HEK293 (cell line): ENCODE data around the gene CD164.

ENCODE experiments used
- CTCF ChIA-PET: fragments of 350-600 bp; formaldehyde crosslinking; extraction: SDS; loops from one replicate; lab custom pipeline; 2021; ENCODE audit warnings: antibody characterized with exemption; lab: Yijun Ruan, JAX
- POLR2A ChIA-PET: fragments of 300-600 bp; formaldehyde crosslinking; extraction: SDS; loops from one replicate; lab custom pipeline; 2020; ENCODE audit warnings: antibody characterized with exemption, inconsistent platforms; lab: Yijun Ruan, JAX
- H3K27ac ChIP-seq: fragments of 200-500 bp; sonication (Bioruptor generic); 2 replicates; pipeline ENCODE4 v1.5.1; 2014; ENCODE audit warnings: low read depth, low read length, control low read depth, inconsistent platforms; ENCODE audit errors: extremely low read depth
- H3K36me3 ChIP-seq, 2 experiments: fragments of 200-500 bp in 1 of 2; sonication (Bioruptor generic) in 1 of 2; 1 replicate in 1 of 2; 2 replicates in 1 of 2; pipeline ENCODE4 v1.5.1; 2014 to 2017; ENCODE audit warnings: inconsistent platforms in 2 of 2, low read length in 2 of 2; ENCODE audit not compliant: control insufficient read depth in 2 of 2, insufficient read depth in 1 of 2
- H3K4me1 ChIP-seq: fragments of 200-500 bp; sonication (Bioruptor generic); 2 replicates; pipeline ENCODE4 v1.5.1; 2014; ENCODE audit warnings: mild to moderate bottlenecking, low read length, inconsistent platforms; ENCODE audit not compliant: control insufficient read depth, insufficient read depth
- H3K4me3 ChIP-seq: 2 replicates; pipeline ENCODE4 v1.5.1; 2011; ENCODE audit warnings: low read depth, mild to moderate bottlenecking, control low read depth, low read length, moderate library complexity
- H3K9me3 ChIP-seq: fragments of 200-500 bp; sonication (Bioruptor generic); 2 replicates; pipeline ENCODE4 v1.5.1; 2014; ENCODE audit warnings: low read depth, low read length, inconsistent platforms; ENCODE audit not compliant: control insufficient read depth, insufficient read depth
- GFI1B ChIP-seq: fragments of 450-650 bp; formaldehyde crosslinking; IDR thresholded peaks from 2 replicates; pipeline ENCODE4 v1.5.1; 2016; ENCODE audit warnings: missing biosample characterization, missing genetic modification characterization
- KLF16 ChIP-seq: fragments of 450-650 bp; formaldehyde crosslinking; IDR thresholded peaks from 2 replicates; pipeline ENCODE4 v1.5.1; 2017; ENCODE audit warnings: missing biosample characterization, missing genetic modification characterization
- REPIN1 ChIP-seq: fragments of 450-650 bp; formaldehyde crosslinking; IDR thresholded peaks from 2 replicates; pipeline ENCODE4 v1.5.1; 2017; ENCODE audit warnings: missing biosample characterization, missing genetic modification characterization, low read depth
- SP2 ChIP-seq: fragments of 450-650 bp; formaldehyde crosslinking; IDR thresholded peaks from 2 replicates; pipeline ENCODE4 v1.5.1; 2016; ENCODE audit warnings: missing biosample characterization, missing genetic modification characterization
- TCF7L2 ChIP-seq: IDR thresholded peaks from 2 replicates; pipeline ENCODE4 v1.6.1; 2011; ENCODE audit warnings: low read depth, mild to moderate bottlenecking, inconsistent platforms, low read length, moderate library complexity, borderline replicate concordance
- ZBTB1 ChIP-seq: fragments of 450-650 bp; formaldehyde crosslinking; IDR thresholded peaks from 2 replicates; pipeline ENCODE4 v1.5.1; 2016; ENCODE audit warnings: missing biosample characterization, missing genetic modification characterization
- ZBTB7A ChIP-seq: fragments of 450-650 bp; formaldehyde crosslinking; IDR thresholded peaks from 2 replicates; pipeline ENCODE4 v1.5.1; 2016; ENCODE audit warnings: low read depth, missing biosample characterization, missing genetic modification characterization
- ZNF112 ChIP-seq: fragments of 450-650 bp; formaldehyde crosslinking; IDR thresholded peaks from 2 replicates; pipeline ENCODE4 v1.5.0; 2017; ENCODE audit warnings: missing biosample characterization, missing genetic modification characterization
- ZNF16 ChIP-seq: fragments of 450-650 bp; formaldehyde crosslinking; IDR thresholded peaks from 2 replicates; pipeline ENCODE4 v1.5.1; 2016; ENCODE audit warnings: low read depth, missing biosample characterization, missing genetic modification characterization
- ZNF169 ChIP-seq: fragments of 450-650 bp; formaldehyde crosslinking; IDR thresholded peaks from 2 replicates; pipeline ENCODE4 v1.5.1; 2016; ENCODE audit warnings: missing biosample characterization, missing genetic modification characterization
- ZNF18 ChIP-seq: fragments of 450-650 bp; formaldehyde crosslinking; IDR thresholded peaks from 2 replicates; pipeline ENCODE4 v1.5.1; 2016; ENCODE audit warnings: missing biosample characterization, missing genetic modification characterization
- ZNF274 ChIP-seq, 2 experiments: fragments of 200-500 bp in 1 of 2; fragments of 450-650 bp in 1 of 2; sonication (Bioruptor generic) in 1 of 2; formaldehyde crosslinking in 1 of 2; IDR thresholded peaks; 2 replicates each; pipeline versions ENCODE4 v1.5.1 to v1.6.1; 2014 to 2016; ENCODE audit warnings: borderline replicate concordance in 1 of 2, inconsistent platforms in 1 of 2, low read length in 1 of 2, missing biosample characterization in 1 of 2, missing genetic modification characterization in 1 of 2
- ZNF280C ChIP-seq: fragments of 450-650 bp; formaldehyde crosslinking; IDR thresholded peaks from 2 replicates; pipeline ENCODE4 v1.5.1; 2016; ENCODE audit warnings: missing biosample characterization, missing genetic modification characterization
- ZNF302 ChIP-seq: fragments of 450-650 bp; formaldehyde crosslinking; IDR thresholded peaks from 2 replicates; pipeline ENCODE4 v1.5.1; 2016; ENCODE audit warnings: missing biosample characterization, missing genetic modification characterization, low read depth
- ZNF416 ChIP-seq: fragments of 450-650 bp; formaldehyde crosslinking; IDR thresholded peaks from 2 replicates; pipeline ENCODE4 v1.5.1; 2016; ENCODE audit warnings: missing biosample characterization, missing genetic modification characterization
- ZNF473 ChIP-seq: fragments of 450-650 bp; formaldehyde crosslinking; IDR thresholded peaks from 2 replicates; pipeline ENCODE4 v1.5.1; 2017; ENCODE audit warnings: missing biosample characterization, missing genetic modification characterization
- ZNF660 ChIP-seq: fragments of 450-650 bp; IDR thresholded peaks from 2 replicates; pipeline ENCODE4 v1.5.1; 2018; ENCODE audit warnings: missing biosample characterization, mild to moderate bottlenecking, missing genetic modification characterization
- TF ChIP-seq, protein P1 (sequence below): fragments of 450-650 bp; formaldehyde crosslinking; IDR thresholded peaks from 2 replicates; pipeline ENCODE4 v1.5.1; 2016; ENCODE audit warnings: missing biosample characterization, missing genetic modification characterization
- TF ChIP-seq, protein P2 (sequence below): fragments of 450-650 bp; formaldehyde crosslinking; IDR thresholded peaks from 2 replicates; pipeline ENCODE4 v1.5.1; 2017; ENCODE audit warnings: missing biosample characterization, missing genetic modification characterization

CD164 gene

DNA sequence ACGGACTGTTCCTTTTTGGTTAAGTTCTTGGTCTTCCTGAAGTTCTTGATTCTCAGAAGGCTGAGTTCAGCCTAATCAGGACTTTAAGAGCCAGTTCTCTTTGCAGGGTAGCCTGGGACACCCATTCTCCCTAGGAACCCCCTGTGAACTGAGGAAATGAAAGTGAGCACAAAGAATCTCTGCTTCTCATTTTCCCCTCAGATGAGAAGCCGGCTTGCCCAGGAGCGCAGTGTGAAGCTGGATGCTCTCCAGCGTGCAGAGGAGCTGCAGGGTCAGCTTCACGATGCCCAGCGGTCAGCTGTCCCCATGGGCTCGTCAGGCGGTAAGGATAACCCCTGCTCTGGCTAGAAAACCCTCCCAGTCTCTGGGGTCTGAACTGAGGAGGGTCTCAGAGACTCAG, 34.0 kb downstream of the CD164 start (continued):
- no peak for TF ChIP-seq ZNF280C (tag by site-specific recombination)
- TF ChIP-seq ZBTB1 (tag by site-specific recombination) = no peak
- no peak for TF ChIP-seq SP2
- TF ChIP-seq ZNF169 (tag by site-specific recombination) = no peak
- TF ChIP-seq ZNF112 (tag by site-specific recombination) = no peak
- no peak for TF ChIP-seq REPIN1 (tag by site-specific recombination)
- TF ChIP-seq ZNF18 (tag by site-specific recombination) = no peak
- TF ChIP-seq ZNF416 (tag by site-specific recombination) = no peak
- TF ChIP-seq TCF7L2 = no peak
- TF ChIP-seq ZNF660 (tag by site-specific recombination) = no peak

GRCh38 chr6:109347779-109348178, 34.5 kb downstream of the CD164 start:
- Histone ChIP-seq H3K4me3 (no peak overlapping the region), H3K4me1 (peaks cover 3% of the 10 kb centered on the region; the same call in 1 of the 2 replicates), H3K27ac (no peak overlapping the region), H3K36me3 (peaks cover 0 to 5% of the 10 kb centered on the region in 2 experiments; a peak in 1 of 3 replicates), H3K9me3 (no peaks in the 10 kb centered on the region)
- ChIA-PET CTCF (no interaction called here), POLR2A (no interaction called here)
- TF ChIP-seq KLF16 (tag by site-specific recombination) = no peak
- TF ChIP-seq, protein P1, sequence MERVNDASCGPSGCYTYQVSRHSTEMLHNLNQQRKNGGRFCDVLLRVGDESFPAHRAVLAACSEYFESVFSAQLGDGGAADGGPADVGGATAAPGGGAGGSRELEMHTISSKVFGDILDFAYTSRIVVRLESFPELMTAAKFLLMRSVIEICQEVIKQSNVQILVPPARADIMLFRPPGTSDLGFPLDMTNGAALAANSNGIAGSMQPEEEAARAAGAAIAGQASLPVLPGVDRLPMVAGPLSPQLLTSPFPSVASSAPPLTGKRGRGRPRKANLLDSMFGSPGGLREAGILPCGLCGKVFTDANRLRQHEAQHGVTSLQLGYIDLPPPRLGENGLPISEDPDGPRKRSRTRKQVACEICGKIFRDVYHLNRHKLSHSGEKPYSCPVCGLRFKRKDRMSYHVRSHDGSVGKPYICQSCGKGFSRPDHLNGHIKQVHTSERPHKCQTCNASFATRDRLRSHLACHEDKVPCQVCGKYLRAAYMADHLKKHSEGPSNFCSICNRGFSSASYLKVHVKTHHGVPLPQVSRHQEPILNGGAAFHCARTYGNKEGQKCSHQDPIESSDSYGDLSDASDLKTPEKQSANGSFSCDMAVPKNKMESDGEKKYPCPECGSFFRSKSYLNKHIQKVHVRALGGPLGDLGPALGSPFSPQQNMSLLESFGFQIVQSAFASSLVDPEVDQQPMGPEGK (tag by site-specific recombination) = no peak
- no peak for TF ChIP-seq ZNF274 (IDR thresholded peaks at IDR 0.05; ENCODE audit: low read length)
- no peak for TF ChIP-seq ZNF274 (tag by site-specific recombination; IDR thresholded peaks at IDR 0.05; ENCODE audit: borderline replicate concordance)
- TF ChIP-seq GFI1B (tag by site-specific recombination) = no peak
- TF ChIP-seq ZNF169 (tag by site-specific recombination) = no peak
- TF ChIP-seq ZBTB7A (tag by site-specific recombination) = no peak

- ChIA-PET POLR2A (no interaction called here), CTCF (no interaction called here)
These were observed 36.3 kb downstream of the CD164 start for GRCh38 chr6:109345986-109346385.

More at GRCh38 chr6:109345986-109346385, 36.3 kb downstream of the CD164 start:
- Histone ChIP-seq H3K9me3 (no peaks in the 10 kb centered on the region), H3K36me3 (peaks cover 0 to 5% of the 10 kb centered on the region in 2 experiments; a peak in 1 of 3 replicates), H3K4me1 (peaks cover 3% of the 10 kb centered on the region; the same call in 1 of the 2 replicates), H3K27ac (no peak overlapping the region), H3K4me3 (no peak overlapping the region)
- TF ChIP-seq ZNF169 (tag by site-specific recombination) (no peak), ZNF302 (no peak), ZNF16 (tag by site-specific recombination) (no peak), ZNF473 (tag by site-specific recombination) (no peak)
- TF ChIP-seq, protein P2, sequence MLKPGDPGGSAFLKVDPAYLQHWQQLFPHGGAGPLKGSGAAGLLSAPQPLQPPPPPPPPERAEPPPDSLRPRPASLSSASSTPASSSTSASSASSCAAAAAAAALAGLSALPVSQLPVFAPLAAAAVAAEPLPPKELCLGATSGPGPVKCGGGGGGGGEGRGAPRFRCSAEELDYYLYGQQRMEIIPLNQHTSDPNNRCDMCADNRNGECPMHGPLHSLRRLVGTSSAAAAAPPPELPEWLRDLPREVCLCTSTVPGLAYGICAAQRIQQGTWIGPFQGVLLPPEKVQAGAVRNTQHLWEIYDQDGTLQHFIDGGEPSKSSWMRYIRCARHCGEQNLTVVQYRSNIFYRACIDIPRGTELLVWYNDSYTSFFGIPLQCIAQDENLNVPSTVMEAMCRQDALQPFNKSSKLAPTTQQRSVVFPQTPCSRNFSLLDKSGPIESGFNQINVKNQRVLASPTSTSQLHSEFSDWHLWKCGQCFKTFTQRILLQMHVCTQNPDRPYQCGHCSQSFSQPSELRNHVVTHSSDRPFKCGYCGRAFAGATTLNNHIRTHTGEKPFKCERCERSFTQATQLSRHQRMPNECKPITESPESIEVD (tag by site-specific recombination) = no peak
